ENCODE results near the gene LENG9. TPM values are rescaled to one million over a fixed set of nuclear protein-coding genes. Genes with fewer than 3 reads are reported as not detected.
A peak's percentile ranks its signal among the peaks of the same experiment; 100 is the strongest.

LENG9 gene
- total RNA-seq, 2 experiments from 2014 or later = 1.8 to 6.0 TPM

GRCh38 chr19:54415208-54415900 lies 48.2 kb downstream of the LENG9 start, which contains the start of gene TTYH1:
TSS of gene TTYH1 (plus strand) at chr19:54415464. CDS start at chr19:54415553, 89 bp downstream.
- DNase-seq (ENCODE audit: low spot score) = no peak
- no peak within 1 kb of the TSS for H2AFZ ChIP-seq (ENCODE audit: low read length)
- peaks cover 9% of the 10 kb centered on the region for H3K4me1 ChIP-seq (ENCODE audit: insufficient read depth, low read length, poor library complexity, severe bottlenecking)
- H3K9me3 ChIP-seq (ENCODE audit: low read length) = no peaks in the 10 kb centered on the region
- H3K27ac ChIP-seq (ENCODE audit: low read depth, low read length, poor library complexity, severe bottlenecking) = no peak within 1 kb of the TSS
- H3K9me2 ChIP-seq (ENCODE audit: insufficient read depth, low read length) = no peaks in the 10 kb centered on the region
- CTCF ChIA-PET (ENCODE audit: unreplicated experiment) = no interaction called here
- no peaks in the 10 kb centered on the region for H4K20me1 ChIP-seq (ENCODE audit: insufficient read depth, low read length)
- no peak within 1 kb of the TSS for H3K4me2 ChIP-seq (ENCODE audit: low read length)
- H3K36me3 ChIP-seq (ENCODE audit: insufficient read depth, low read length) = no peaks in the 10 kb centered on the region
- BruUV-seq (replicated peaks) = no TSS peak
- H3K79me2 ChIP-seq (ENCODE audit: insufficient read depth, low read depth, low read length) = no peaks in the 10 kb centered on the region
- no peak within 1 kb of the TSS for H3K4me3 ChIP-seq (ENCODE audit: low read depth, low read length, poor library complexity, severe bottlenecking)
- TF ChIP-seq EZH2phosphoT487 (IDR thresholded peaks at IDR 0.05; ENCODE audit: borderline replicate concordance, low read depth, low read length) = no peak
- TF ChIP-seq, protein P1, sequence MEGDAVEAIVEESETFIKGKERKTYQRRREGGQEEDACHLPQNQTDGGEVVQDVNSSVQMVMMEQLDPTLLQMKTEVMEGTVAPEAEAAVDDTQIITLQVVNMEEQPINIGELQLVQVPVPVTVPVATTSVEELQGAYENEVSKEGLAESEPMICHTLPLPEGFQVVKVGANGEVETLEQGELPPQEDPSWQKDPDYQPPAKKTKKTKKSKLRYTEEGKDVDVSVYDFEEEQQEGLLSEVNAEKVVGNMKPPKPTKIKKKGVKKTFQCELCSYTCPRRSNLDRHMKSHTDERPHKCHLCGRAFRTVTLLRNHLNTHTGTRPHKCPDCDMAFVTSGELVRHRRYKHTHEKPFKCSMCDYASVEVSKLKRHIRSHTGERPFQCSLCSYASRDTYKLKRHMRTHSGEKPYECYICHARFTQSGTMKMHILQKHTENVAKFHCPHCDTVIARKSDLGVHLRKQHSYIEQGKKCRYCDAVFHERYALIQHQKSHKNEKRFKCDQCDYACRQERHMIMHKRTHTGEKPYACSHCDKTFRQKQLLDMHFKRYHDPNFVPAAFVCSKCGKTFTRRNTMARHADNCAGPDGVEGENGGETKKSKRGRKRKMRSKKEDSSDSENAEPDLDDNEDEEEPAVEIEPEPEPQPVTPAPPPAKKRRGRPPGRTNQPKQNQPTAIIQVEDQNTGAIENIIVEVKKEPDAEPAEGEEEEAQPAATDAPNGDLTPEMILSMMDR (conservative IDR thresholded peaks at IDR 0.05; ENCODE audit: low read length) = peak; percentile 35; the same call in 1 of the 2 replicates
- POLR2A ChIA-PET = no interaction called here
- intact Hi-C loops (cut with micrococcal nuclease; ENCODE audit: unreplicated experiment) = no loop called here

GRCh38 chr19:54414156-54414555 lies 49.4 kb downstream of the LENG9 start:
- H3K4me1 ChIP-seq (ENCODE audit: insufficient read depth, low read length, poor library complexity, severe bottlenecking) = peaks cover 9% of the 10 kb centered on the region
- H3K27ac ChIP-seq (ENCODE audit: low read depth, low read length, poor library complexity, severe bottlenecking) = no peak overlapping the region
- intact Hi-C loops (cut with micrococcal nuclease; ENCODE audit: unreplicated experiment) = no loop called here
- POLR2A ChIA-PET = no interaction called here
- H3K9me2 ChIP-seq (ENCODE audit: insufficient read depth, low read length) = no peaks in the 10 kb centered on the region
- no peak overlapping the region for H2AFZ ChIP-seq (ENCODE audit: low read length)
- DNase-seq (ENCODE audit: low spot score) = no peak
- no TSS peak for BruUV-seq (replicated peaks)
- H3K4me2 ChIP-seq (ENCODE audit: low read length) = no peak overlapping the region
- no peaks in the 10 kb centered on the region for H3K79me2 ChIP-seq (ENCODE audit: insufficient read depth, low read depth, low read length)
- CTCF ChIA-PET (ENCODE audit: unreplicated experiment) = no interaction called here
- H3K4me3 ChIP-seq (ENCODE audit: low read depth, low read length, poor library complexity, severe bottlenecking) = no peak overlapping the region
- TF ChIP-seq EZH2phosphoT487 (IDR thresholded peaks at IDR 0.05; ENCODE audit: borderline replicate concordance, low read depth, low read length) = no peak
- TF ChIP-seq, protein P1 (conservative IDR thresholded peaks at IDR 0.05; ENCODE audit: low read length) = no peak
- H4K20me1 ChIP-seq (ENCODE audit: insufficient read depth, low read length) = no peaks in the 10 kb centered on the region
- no peaks in the 10 kb centered on the region for H3K9me3 ChIP-seq (ENCODE audit: low read length)
- H3K36me3 ChIP-seq (ENCODE audit: insufficient read depth, low read length) = no peaks in the 10 kb centered on the region

GRCh38 chr19:54412877-54413276 lies 50.7 kb downstream of the LENG9 start:
- peaks cover 4% of the 10 kb centered on the region; the same call in 1 of the 2 replicates for H3K9me3 ChIP-seq (ENCODE audit: low read length)
- DNase-seq (ENCODE audit: low spot score) = no peak
- no peak overlapping the region for H2AFZ ChIP-seq (ENCODE audit: low read length)
- H3K27ac ChIP-seq (ENCODE audit: low read depth, low read length, poor library complexity, severe bottlenecking) = no peak overlapping the region
- no TSS peak for BruUV-seq (replicated peaks)
- no peaks in the 10 kb centered on the region for H3K36me3 ChIP-seq (ENCODE audit: insufficient read depth, low read length)
- CTCF ChIA-PET (ENCODE audit: unreplicated experiment) = no interaction called here
- no peaks in the 10 kb centered on the region for H4K20me1 ChIP-seq (ENCODE audit: insufficient read depth, low read length)
- no peak overlapping the region for H3K4me3 ChIP-seq (ENCODE audit: low read depth, low read length, poor library complexity, severe bottlenecking)
- POLR2A ChIA-PET = no interaction called here
- H3K4me2 ChIP-seq (ENCODE audit: low read length) = no peak overlapping the region
- intact Hi-C loops (cut with micrococcal nuclease; ENCODE audit: unreplicated experiment) = no loop called here
- H3K9me2 ChIP-seq (ENCODE audit: insufficient read depth, low read length) = no peaks in the 10 kb centered on the region
- H3K4me1 ChIP-seq (ENCODE audit: insufficient read depth, low read length, poor library complexity, severe bottlenecking) = peaks cover 2% of the 10 kb centered on the region
- TF ChIP-seq, protein P1 (conservative IDR thresholded peaks at IDR 0.05; ENCODE audit: low read length) = no peak
- no peak for TF ChIP-seq EZH2phosphoT487 (IDR thresholded peaks at IDR 0.05; ENCODE audit: borderline replicate concordance, low read depth, low read length)
- no peaks in the 10 kb centered on the region for H3K79me2 ChIP-seq (ENCODE audit: insufficient read depth, low read depth, low read length)
